Measurements from ENCODE around the gene PDGFRB. TPM values are rescaled to one million over a fixed set of nuclear protein-coding genes. Genes with fewer than 3 reads are reported as not detected.

The PDGFRB gene
- total RNA-seq, 2 donors from 2014 or later = 24.1 to 34.2 TPM

DNA sequence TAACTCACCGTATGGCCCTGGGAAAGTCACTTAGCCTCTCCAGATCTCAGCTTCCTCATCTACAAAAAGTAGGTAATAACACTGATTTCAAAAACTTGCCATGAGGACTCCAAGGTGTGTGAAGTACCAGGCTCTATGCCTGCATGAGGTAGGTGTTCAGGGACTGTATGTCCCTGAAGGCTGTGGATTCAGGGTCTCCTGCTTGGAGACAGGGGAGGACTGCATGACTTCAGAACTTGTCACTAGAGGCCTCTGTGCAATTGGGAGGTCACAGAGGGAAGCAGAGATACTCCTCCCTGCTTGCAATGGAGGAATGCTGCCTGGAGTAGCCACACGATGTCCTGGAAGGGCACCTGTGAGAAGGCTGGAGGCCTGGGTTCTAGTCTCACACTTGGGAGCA is 2.2 kb downstream of the PDGFRB start:
- Histone ChIP-seq H3K36me3 (replicated peaks in 1 of 2; ENCODE audit: insufficient read depth in 1 of 2, low read depth in 2 of 2) (no peaks in the 10 kb centered on the region), H3K4me1 (no peaks in the 10 kb centered on the region), H3K27ac (peak overlapping the region in 1 of 4 donors; percentile 8), H3K9me3 (no peaks in the 10 kb centered on the region), H3K4me3 (no peak overlapping the region), H3K27me3 (no peaks in the 10 kb centered on the region)
- ATAC-seq = no peak
- TF ChIP-seq, protein P1, sequence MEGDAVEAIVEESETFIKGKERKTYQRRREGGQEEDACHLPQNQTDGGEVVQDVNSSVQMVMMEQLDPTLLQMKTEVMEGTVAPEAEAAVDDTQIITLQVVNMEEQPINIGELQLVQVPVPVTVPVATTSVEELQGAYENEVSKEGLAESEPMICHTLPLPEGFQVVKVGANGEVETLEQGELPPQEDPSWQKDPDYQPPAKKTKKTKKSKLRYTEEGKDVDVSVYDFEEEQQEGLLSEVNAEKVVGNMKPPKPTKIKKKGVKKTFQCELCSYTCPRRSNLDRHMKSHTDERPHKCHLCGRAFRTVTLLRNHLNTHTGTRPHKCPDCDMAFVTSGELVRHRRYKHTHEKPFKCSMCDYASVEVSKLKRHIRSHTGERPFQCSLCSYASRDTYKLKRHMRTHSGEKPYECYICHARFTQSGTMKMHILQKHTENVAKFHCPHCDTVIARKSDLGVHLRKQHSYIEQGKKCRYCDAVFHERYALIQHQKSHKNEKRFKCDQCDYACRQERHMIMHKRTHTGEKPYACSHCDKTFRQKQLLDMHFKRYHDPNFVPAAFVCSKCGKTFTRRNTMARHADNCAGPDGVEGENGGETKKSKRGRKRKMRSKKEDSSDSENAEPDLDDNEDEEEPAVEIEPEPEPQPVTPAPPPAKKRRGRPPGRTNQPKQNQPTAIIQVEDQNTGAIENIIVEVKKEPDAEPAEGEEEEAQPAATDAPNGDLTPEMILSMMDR (IDR thresholded peaks at IDR 0.05) = no peak
- TF ChIP-seq POLR2A (IDR thresholded peaks at IDR 0.05) = no peak
- no peak for DNase-seq
- WGBS, 2 donors = 64 to 79% methylated on average over 2 of the region's 2 CpGs
- intact Hi-C loops (cut with DNase I) = loop anchor here (10.0 kb wide), 1 partner anchor 281 kb away; no protein-coding TSS in a partner anchor

DNA sequence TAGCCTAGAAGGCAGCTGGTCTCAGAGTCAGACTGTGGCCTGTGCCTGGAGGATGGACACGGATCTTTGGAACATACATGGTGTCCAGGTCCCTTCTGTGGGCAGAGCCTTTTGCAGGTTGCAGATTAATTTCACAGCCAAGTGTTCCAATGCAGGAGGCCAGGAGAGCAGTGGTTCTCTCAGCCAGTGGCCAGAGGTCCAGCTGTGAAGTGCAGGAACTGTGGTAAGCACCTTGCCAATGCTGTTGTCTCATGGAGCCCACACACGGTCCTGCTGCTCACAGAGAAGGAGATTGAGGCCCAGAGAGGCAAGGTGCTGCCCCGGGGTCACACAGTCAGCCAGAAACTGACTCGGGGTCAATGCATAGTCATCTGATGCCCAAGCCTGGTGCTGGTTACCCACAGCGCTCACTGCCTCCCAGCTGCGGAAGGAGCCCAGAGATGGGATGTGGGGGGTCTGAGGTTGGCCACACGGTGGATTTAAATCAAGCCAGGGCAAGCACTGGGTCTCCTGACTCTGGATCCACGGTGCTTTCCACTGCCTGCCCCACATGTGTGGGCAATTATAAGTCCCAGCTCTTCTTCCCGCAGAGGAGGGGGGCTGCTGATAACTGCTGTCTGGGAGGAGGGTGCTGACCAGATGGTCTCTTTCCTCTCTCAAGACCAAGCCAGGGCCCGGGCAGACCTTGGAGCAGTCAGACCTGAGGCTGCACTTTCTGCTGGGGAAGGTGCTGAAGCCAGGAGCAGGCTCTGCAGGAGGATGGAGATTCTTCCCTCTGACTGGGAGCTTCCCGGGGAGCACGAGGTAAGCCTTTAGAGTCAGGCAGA is 2.8 kb downstream of the PDGFRB start:
- no peaks in the 10 kb centered on the region for H3K4me1 ChIP-seq
- WGBS, 2 donors = 47 to 63% methylated on average over 4 to 12 of the region's 12 CpGs
- no peaks in the 10 kb centered on the region for H3K9me3 ChIP-seq
- H3K36me3 ChIP-seq (replicated peaks in 1 of 2; ENCODE audit: insufficient read depth in 1 of 2, low read depth in 2 of 2) = no peaks in the 10 kb centered on the region
- no peak for DNase-seq
- no peak for TF ChIP-seq POLR2A (IDR thresholded peaks at IDR 0.05)
- TF ChIP-seq, protein P1 (IDR thresholded peaks at IDR 0.05) = no peak
- H3K4me3 ChIP-seq = no peak overlapping the region
- ATAC-seq = no peak
- intact Hi-C loops (cut with DNase I) = loop anchor here (10.0 kb wide), 1 partner anchor 282 kb away; no protein-coding TSS in a partner anchor
- no peaks in the 10 kb centered on the region for H3K27me3 ChIP-seq
- no peak overlapping the region for H3K27ac ChIP-seq

DNA sequence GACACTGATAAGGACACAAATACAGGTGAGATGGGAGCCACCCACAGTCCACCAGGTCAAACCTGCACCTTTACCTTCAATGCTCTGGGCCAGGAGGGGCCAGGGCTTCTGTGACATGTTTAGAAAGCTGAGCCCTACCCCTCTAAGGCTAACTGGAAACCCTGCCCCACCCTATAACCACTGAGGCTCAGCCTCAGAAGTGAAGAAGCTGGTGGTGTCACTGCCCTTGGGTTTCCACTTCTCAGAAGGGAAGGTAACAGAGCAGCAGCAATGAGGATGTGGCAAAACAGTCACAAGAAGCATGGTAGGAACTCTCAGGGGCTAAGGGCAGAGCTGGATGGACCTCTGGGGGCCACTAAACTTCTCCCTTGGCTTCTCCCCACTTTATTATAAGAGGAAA is 6.0 kb downstream of the PDGFRB start:
- intact Hi-C loops (cut with DNase I) = loop anchor here (10.0 kb wide), 1 partner anchor 285 kb away; no protein-coding TSS in a partner anchor
- H3K27ac ChIP-seq = no peak overlapping the region
- no peaks in the 10 kb centered on the region for H3K9me3 ChIP-seq
- H3K4me1 ChIP-seq = no peaks in the 10 kb centered on the region
- H3K27me3 ChIP-seq = no peaks in the 10 kb centered on the region
- H3K4me3 ChIP-seq = no peak overlapping the region
- no peaks in the 10 kb centered on the region for H3K36me3 ChIP-seq (replicated peaks in 1 of 2; ENCODE audit: insufficient read depth in 1 of 2, low read depth in 2 of 2)
- TF ChIP-seq, protein P1 (IDR thresholded peaks at IDR 0.05) = no peak
- ATAC-seq (no peak), DNase-seq (no peak)

DNA sequence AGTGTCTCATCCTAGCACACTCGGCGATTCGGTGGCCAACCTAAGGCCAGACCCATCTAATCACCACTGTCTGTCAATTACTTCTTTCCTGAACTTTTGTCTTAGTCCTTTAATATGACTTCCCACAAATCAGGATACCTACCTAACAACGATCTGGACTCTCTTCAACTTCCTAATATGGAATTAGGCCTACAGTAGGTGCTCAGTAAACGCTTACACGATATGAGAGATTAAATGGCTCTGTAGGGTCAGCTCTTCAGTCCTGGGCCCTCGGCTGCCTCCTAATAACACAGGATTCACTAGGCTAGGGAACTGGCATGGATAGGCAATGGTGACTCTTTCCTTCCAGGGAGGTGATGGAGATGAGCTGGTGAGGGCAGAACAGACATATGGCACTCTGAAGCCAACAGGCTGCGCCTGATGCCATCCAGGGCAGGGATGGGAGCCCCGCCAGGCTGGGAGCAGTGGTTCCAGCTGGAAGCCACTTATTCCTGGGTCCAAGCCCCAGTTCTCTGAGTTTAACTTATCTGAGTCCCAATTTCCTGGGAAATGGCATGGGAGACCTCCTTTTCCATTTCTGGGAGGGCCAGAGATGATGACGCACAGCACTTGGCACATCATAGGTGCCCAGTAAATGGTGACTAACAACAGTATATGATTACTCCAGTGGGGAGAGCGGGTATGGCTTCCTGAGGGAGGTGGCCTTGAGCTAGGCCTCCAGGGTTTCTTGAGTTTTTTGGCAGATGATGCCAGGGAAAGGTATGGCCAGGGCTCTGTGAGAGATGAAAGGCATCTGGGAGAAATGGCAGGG is 7.3 kb downstream of the PDGFRB start:
- no peaks in the 10 kb centered on the region for H3K9me3 ChIP-seq
- intact Hi-C loops (cut with DNase I) = no loop called here
- H3K27me3 ChIP-seq = no peaks in the 10 kb centered on the region
- H3K4me3 ChIP-seq = no peak overlapping the region
- TF ChIP-seq, protein P1 (IDR thresholded peaks at IDR 0.05) = no peak
- no peak for TF ChIP-seq POLR2A (IDR thresholded peaks at IDR 0.05)
- DNase-seq (no peak), ATAC-seq (no peak)
- H3K36me3 ChIP-seq (replicated peaks in 1 of 2; ENCODE audit: insufficient read depth in 1 of 2, low read depth in 2 of 2) = no peaks in the 10 kb centered on the region
- 80 to 91% methylated on average over 9 to 11 of the region's 11 CpGs for WGBS, 2 donors
- H3K4me1 ChIP-seq = no peaks in the 10 kb centered on the region
- H3K27ac ChIP-seq = peak overlapping the region in 1 of 4 donors; percentile 11

Data from body of pancreas (tissue), 4 donors.